Measurements from ENCODE around the gene MORC4.
"Not testable (repeated sequence)": the region's sequence is repeated elsewhere in the genome, so short reads cannot be mapped to it uniquely, and the experiment has no call there.

Gene MORC4

GRCh38 chrX:106966547-106966946, 33.5 kb downstream of the MORC4 start:
- H3K9me3 Mint-ChIP-seq, H3K27me3 Mint-ChIP-seq, CTCF ChIA-PET, H3K4me1 Mint-ChIP-seq, DNase-seq, H3K27ac Mint-ChIP-seq, H3K4me3 Mint-ChIP-seq: not testable (repeated sequence)
- peaks cover 16% of the 10 kb centered on the region for H3K36me3 Mint-ChIP-seq

GRCh38 chrX:106964290-106964689, 35.7 kb downstream of the MORC4 start:
- H3K27me3 Mint-ChIP-seq, result no peaks in the 10 kb centered on the region
- no peaks in the 10 kb centered on the region for H3K4me1 Mint-ChIP-seq

GRCh38 chrX:106963111-106963510, 36.9 kb downstream of the MORC4 start:
- Mint-ChIP-seq H3K4me3 (no peak overlapping the region), H3K4me1 (no peaks in the 10 kb centered on the region), H3K27ac (no peak overlapping the region), H3K36me3 (peaks cover 10% of the 10 kb centered on the region), H3K9me3 (no peaks in the 10 kb centered on the region), H3K27me3 (no peaks in the 10 kb centered on the region)
- CTCF ChIA-PET, result no interaction called here
- no peak for DNase-seq

More at GRCh38 chrX:106964290-106964689, 35.7 kb downstream of the MORC4 start:
- no peak for DNase-seq
- Mint-ChIP-seq H3K36me3 (peaks cover 16% of the 10 kb centered on the region), H3K9me3 (peaks cover 5% of the 10 kb centered on the region), H3K27ac (no peak overlapping the region), H3K4me3 (no peak overlapping the region)
- CTCF ChIA-PET, result no interaction called here

GRCh38 chrX:106959901-106960300, 40.1 kb downstream of the MORC4 start:
- CTCF ChIA-PET, result no interaction called here
- Mint-ChIP-seq H3K4me1 (no peaks in the 10 kb centered on the region), H3K27me3 (no peaks in the 10 kb centered on the region), H3K27ac (no peak overlapping the region), H3K4me3 (no peak overlapping the region), H3K9me3 (no peaks in the 10 kb centered on the region), H3K36me3 (peaks cover 7% of the 10 kb centered on the region)
- no peak for DNase-seq

- H3K4me1 Mint-ChIP-seq, result no peaks in the 10 kb centered on the region
- H3K9me3 Mint-ChIP-seq, result no peaks in the 10 kb centered on the region
- no peaks in the 10 kb centered on the region for H3K27me3 Mint-ChIP-seq
- no peak overlapping the region for H3K27ac Mint-ChIP-seq
- no peak overlapping the region for H3K4me3 Mint-ChIP-seq
- peaks cover 1% of the 10 kb centered on the region for H3K36me3 Mint-ChIP-seq
- CTCF ChIA-PET, result no interaction called here
- DNase-seq, result no peak
Observed at GRCh38 chrX:106957856-106958255, 42.2 kb downstream of the MORC4 start.

- H3K36me3 Mint-ChIP-seq, result no peaks in the 10 kb centered on the region
- CTCF ChIA-PET, result no interaction called here
Observed at GRCh38 chrX:106955004-106955772, 44.8 kb downstream of the MORC4 start.

GRCh38 chrX:106954041-106954440, 46.0 kb downstream of the MORC4 start:
- H3K4me1 Mint-ChIP-seq, result no peaks in the 10 kb centered on the region
- DNase-seq, result no peak
- H3K36me3 Mint-ChIP-seq, result no peaks in the 10 kb centered on the region
- H3K27ac Mint-ChIP-seq, result no peak overlapping the region
- CTCF ChIA-PET, result no interaction called here
- no peak overlapping the region for H3K4me3 Mint-ChIP-seq
- H3K27me3 Mint-ChIP-seq, result no peaks in the 10 kb centered on the region
- H3K9me3 Mint-ChIP-seq, result no peaks in the 10 kb centered on the region

More at GRCh38 chrX:106955004-106955772, 44.8 kb downstream of the MORC4 start:
- Mint-ChIP-seq H3K27ac (no peak overlapping the region), H3K9me3 (no peaks in the 10 kb centered on the region), H3K27me3 (no peaks in the 10 kb centered on the region), H3K4me1 (no peaks in the 10 kb centered on the region), H3K4me3 (no peak overlapping the region)
- DNase-seq, result no peak

- Mint-ChIP-seq H3K27ac (no peak overlapping the region), H3K4me1 (no peaks in the 10 kb centered on the region), H3K36me3 (no peaks in the 10 kb centered on the region), H3K4me3 (no peak overlapping the region), H3K27me3 (no peaks in the 10 kb centered on the region), H3K9me3 (no peaks in the 10 kb centered on the region)
- DNase-seq, result no peak
- CTCF ChIA-PET, result interaction anchor here (0.7 kb wide), 1 partner anchor 1659 kb away, joined by 3 read pairs; no protein-coding TSS in a partner anchor
Observed at GRCh38 chrX:106952988-106953387, 47.0 kb downstream of the MORC4 start.

- CTCF ChIA-PET, result interaction anchor here (0.8 kb wide), 1 partner anchor 54 kb away, joined by 3 read pairs; no protein-coding TSS in a partner anchor
Observed at GRCh38 chrX:106952538-106952937, 47.5 kb downstream of the MORC4 start.

GRCh38 chrX:106952089-106952488, 47.9 kb downstream of the MORC4 start:
- no peak for DNase-seq
- CTCF ChIA-PET, result interaction anchor here (0.8 kb wide), 1 partner anchor 53 kb away, joined by 3 read pairs; no protein-coding TSS in a partner anchor
- Mint-ChIP-seq H3K27ac (no peak overlapping the region), H3K4me1 (no peaks in the 10 kb centered on the region), H3K36me3 (peaks cover 1% of the 10 kb centered on the region), H3K9me3 (no peaks in the 10 kb centered on the region), H3K4me3 (no peak overlapping the region), H3K27me3 (no peaks in the 10 kb centered on the region)

More at GRCh38 chrX:106952538-106952937, 47.5 kb downstream of the MORC4 start:
- Mint-ChIP-seq H3K4me1 (no peaks in the 10 kb centered on the region), H3K27ac (no peak overlapping the region), H3K36me3 (no peaks in the 10 kb centered on the region), H3K27me3 (no peaks in the 10 kb centered on the region), H3K4me3 (no peak overlapping the region), H3K9me3 (no peaks in the 10 kb centered on the region)
- DNase-seq, result no peak

GRCh38 chrX:106951230-106951629, 48.8 kb downstream of the MORC4 start:
- CTCF ChIA-PET, result interaction anchor here (1.9 kb wide), 1 partner anchor 53 kb away, joined by 9 read pairs; no protein-coding TSS in a partner anchor
- peaks cover 1% of the 10 kb centered on the region for H3K36me3 Mint-ChIP-seq
- H3K27me3 Mint-ChIP-seq, result no peaks in the 10 kb centered on the region
- H3K9me3 Mint-ChIP-seq, result no peaks in the 10 kb centered on the region
- no peaks in the 10 kb centered on the region for H3K4me1 Mint-ChIP-seq
- DNase-seq, result no peak
- H3K4me3 Mint-ChIP-seq, result no peak overlapping the region
- no peak overlapping the region for H3K27ac Mint-ChIP-seq

- CTCF ChIA-PET, result interaction anchor here (1.9 kb wide), 1 partner anchor 52 kb away, joined by 9 read pairs; no protein-coding TSS in a partner anchor
- H3K36me3 Mint-ChIP-seq, result peaks cover 1% of the 10 kb centered on the region
- H3K27ac Mint-ChIP-seq, result no peak overlapping the region
- H3K27me3 Mint-ChIP-seq, result no peaks in the 10 kb centered on the region
- no peak overlapping the region for H3K4me3 Mint-ChIP-seq
- H3K9me3 Mint-ChIP-seq, result no peaks in the 10 kb centered on the region
- no peak for DNase-seq
- H3K4me1 Mint-ChIP-seq, result no peaks in the 10 kb centered on the region
Observed at GRCh38 chrX:106950381-106950780, 49.6 kb downstream of the MORC4 start.

- H3K4me1 Mint-ChIP-seq, result no peaks in the 10 kb centered on the region
- H3K9me3 Mint-ChIP-seq, result no peaks in the 10 kb centered on the region
- DNase-seq, result no peak
- CTCF ChIA-PET, result no interaction called here
- no peak overlapping the region for H3K4me3 Mint-ChIP-seq
- H3K27me3 Mint-ChIP-seq, result no peaks in the 10 kb centered on the region
- peaks cover 1% of the 10 kb centered on the region for H3K36me3 Mint-ChIP-seq
- H3K27ac Mint-ChIP-seq, result no peak overlapping the region
Observed at GRCh38 chrX:106949366-106949765, 50.6 kb downstream of the MORC4 start.

- CTCF ChIA-PET, result no interaction called here
- Mint-ChIP-seq H3K27me3 (no peaks in the 10 kb centered on the region), H3K9me3 (no peaks in the 10 kb centered on the region), H3K4me1 (no peaks in the 10 kb centered on the region), H3K36me3 (peaks cover 1% of the 10 kb centered on the region), H3K27ac (no peak overlapping the region), H3K4me3 (no peak overlapping the region)
- DNase-seq, result no peak
Observed at GRCh38 chrX:106948641-106949040, 51.4 kb downstream of the MORC4 start.

- no peaks in the 10 kb centered on the region for H3K4me1 Mint-ChIP-seq
- H3K36me3 Mint-ChIP-seq, result peaks cover 4% of the 10 kb centered on the region
- CTCF ChIA-PET, result no interaction called here
- H3K27ac Mint-ChIP-seq, result no peak overlapping the region
- no peak for DNase-seq
- no peaks in the 10 kb centered on the region for H3K27me3 Mint-ChIP-seq
- H3K4me3 Mint-ChIP-seq, result no peak overlapping the region
- H3K9me3 Mint-ChIP-seq, result no peaks in the 10 kb centered on the region
Observed at GRCh38 chrX:106946464-106946863, 53.5 kb downstream of the MORC4 start.
